Prostate gland (tissue), 2 donors: Measurements from ENCODE around the gene WWOX. TPM values are rescaled to one million over a fixed set of nuclear protein-coding genes. Genes with fewer than 3 reads are reported as not detected.

Experiments used
- DNase-seq: peaks from one replicate; pipeline ENCODE4 v3.0.0-alpha.2; 2019; ENCODE audit warnings: low spot score
- H3K27ac ChIP-seq, 2 donors: fragments of 200-600 bp; sonication (generic); 2 replicates each; pipeline ENCODE4 v1.5.1; 2017 to 2019
- H3K27me3 ChIP-seq: fragments of 200-600 bp; sonication (generic); replicated peaks from 2 replicates; pipeline ENCODE4 v1.5.1; 2019; ENCODE audit not compliant: insufficient read depth
- H3K36me3 ChIP-seq, 2 donors: fragments of 200-600 bp; sonication (generic); 1 replicate in 1 of 2; 2 replicates in 1 of 2; pipeline versions ENCODE4 v1.5.1 to v1.8.1; 2017 to 2019
- H3K4me1 ChIP-seq: fragments of 200-600 bp; sonication (generic); replicated peaks from 2 replicates; pipeline ENCODE4 v1.5.1; 2019
- H3K4me3 ChIP-seq, 2 donors: fragments of 200-600 bp; sonication (generic); 2 replicates each; pipeline ENCODE4 v1.5.1; 2017 to 2019
- H3K9me3 ChIP-seq: fragments of 200-600 bp; sonication (generic); 2 replicates; pipeline ENCODE4 v1.5.1; 2017
- CTCF ChIP-seq, 4 experiments: fragments of 200-600 bp in 2 of 4; fragments of 450-650 bp in 2 of 4; sonication (generic) in 2 of 4; IDR thresholded peaks; 1 replicate in 3 of 4; 2 replicates in 1 of 4; pipeline ENCODE4 v1.5.1; 2016 to 2019; ENCODE audit warnings: antibody characterized with exemption in 4 of 4, mild to moderate bottlenecking in 2 of 4, moderate library complexity in 2 of 4
- POLR2A ChIP-seq: fragments of 450-650 bp; IDR thresholded peaks from one replicate; pipeline ENCODE4 v1.6.1; 2016; ENCODE audit warnings: antibody characterized with exemption, mild to moderate bottlenecking
- POLR2AphosphoS5 ChIP-seq: sonication (generic); formaldehyde crosslinking; IDR thresholded peaks from one replicate; pipeline ENCODE4 v1.6.1; 2017; ENCODE audit warnings: antibody characterized with exemption
- WGBS: methylation state at CpG from one replicate; pipeline ENCODE4 v1.1.5; 2018; 5-methylcytosine and 5-hydroxymethylcytosine counted together
- intact Hi-C: fragments of 100-400 bp; cut with DNase I; formaldehyde crosslinking; loops from one replicate; pipeline ENCODE4 v1.14.2; 2022
- total RNA-seq, 2 donors: library from RNA; depleted of rRNA; stranded (reverse); fragments of >200 nt; gene quantifications; one replicate each; pipeline ENCODE4 v1.1.0, GENCODE V29; 2016

Gene WWOX
- total RNA-seq, 2 donors from 2014 or later: 93.2 to 99.4 TPM

GRCh38 chr16:78611318-78611717, 511.9 kb downstream of the WWOX start:
- Histone ChIP-seq H3K9me3 (no peaks in the 10 kb centered on the region), H3K4me3 (no peak overlapping the region), H3K27ac (no peak overlapping the region), H3K36me3 (no peaks in the 10 kb centered on the region), H3K27me3 (no peaks in the 10 kb centered on the region), H3K4me1 (no peaks in the 10 kb centered on the region)
- intact Hi-C loops: no loop called here
- no peak for DNase-seq
- TF ChIP-seq POLR2A (no peak), CTCF (IDR thresholded peaks at IDR 0.05) (no peak), POLR2AphosphoS5 (no peak)
- 84% methylated on average over 2 of the region's 2 CpGs for WGBS

DNA sequence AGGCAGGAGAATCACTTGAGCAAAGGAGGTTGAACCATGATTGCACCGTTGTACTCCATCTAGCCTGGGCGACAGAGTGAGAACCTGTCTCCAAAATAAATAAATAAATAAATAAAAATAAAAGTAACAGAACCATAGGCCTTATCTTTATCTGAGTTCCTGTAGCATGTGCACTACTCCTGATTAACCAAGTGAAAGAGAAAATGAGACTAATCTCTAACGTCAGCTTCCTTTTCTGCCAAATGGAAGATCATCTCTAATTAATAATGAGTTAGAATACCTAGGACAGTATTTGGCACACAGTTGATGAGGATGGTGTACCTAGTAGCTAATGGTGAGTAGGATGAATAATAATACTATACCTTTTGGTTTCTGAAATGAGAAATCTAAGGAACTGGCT, 520.4 kb downstream of the WWOX start:
- Histone ChIP-seq H3K4me3 (no peak overlapping the region), H3K9me3 (no peaks in the 10 kb centered on the region), H3K4me1 (no peaks in the 10 kb centered on the region), H3K36me3 (no peaks in the 10 kb centered on the region), H3K27ac (no peak overlapping the region), H3K27me3 (no peaks in the 10 kb centered on the region)
- WGBS: 79% methylated on average over 3 of the region's 3 CpGs
- no peak for TF ChIP-seq POLR2AphosphoS5
- intact Hi-C loops: no loop called here
- no peak for DNase-seq

DNA sequence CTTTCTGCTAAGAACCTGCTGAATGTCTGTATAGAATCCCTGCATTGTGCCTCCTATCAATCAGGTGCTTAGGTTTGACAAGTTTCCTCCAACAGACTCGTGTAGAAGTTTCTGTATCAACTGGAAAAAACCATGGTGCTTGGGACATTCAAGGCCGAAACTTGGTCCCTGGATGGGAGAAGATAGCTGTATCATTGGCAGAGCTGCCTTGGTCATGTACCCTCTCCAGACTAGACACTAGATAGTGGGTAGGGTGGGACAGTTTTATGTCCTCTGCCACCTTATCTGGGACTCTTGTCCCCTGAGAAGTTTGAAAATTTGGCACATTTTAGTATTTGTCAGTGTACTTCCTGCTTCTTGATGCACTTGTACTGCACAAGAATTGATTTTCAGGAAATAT, 520.8 kb downstream of the WWOX start:
- Histone ChIP-seq H3K27ac (no peak overlapping the region), H3K4me3 (no peak overlapping the region), H3K36me3 (no peaks in the 10 kb centered on the region), H3K4me1 (no peaks in the 10 kb centered on the region), H3K9me3 (no peaks in the 10 kb centered on the region), H3K27me3 (no peaks in the 10 kb centered on the region)
- intact Hi-C loops: no loop called here
- WGBS: 84% methylated on average over 2 of the region's 2 CpGs
- DNase-seq: no peak
- TF ChIP-seq POLR2AphosphoS5 (no peak), POLR2A (no peak), CTCF (IDR thresholded peaks at IDR 0.05) (no peak)

- intact Hi-C loops: no loop called here
- TF ChIP-seq CTCF (IDR thresholded peaks at IDR 0.05) (no peak), POLR2A (no peak), POLR2AphosphoS5 (no peak)
- H3K36me3 ChIP-seq: no peaks in the 10 kb centered on the region
- H3K27ac ChIP-seq: no peak overlapping the region
- no peaks in the 10 kb centered on the region for H3K4me1 ChIP-seq
- no peaks in the 10 kb centered on the region for H3K9me3 ChIP-seq
- 89% methylated on average over 2 of the region's 2 CpGs for WGBS
- H3K4me3 ChIP-seq: no peak overlapping the region
- H3K27me3 ChIP-seq: no peaks in the 10 kb centered on the region
- DNase-seq: no peak
Measured at GRCh38 chr16:78623796-78624195, 524.3 kb downstream of the WWOX start.

- intact Hi-C loops: no loop called here
- WGBS: 18% methylated on average over 2 of the region's 2 CpGs
- DNase-seq: no peak
- Histone ChIP-seq H3K27me3 (no peaks in the 10 kb centered on the region), H3K27ac (no peak overlapping the region), H3K4me1 (no peaks in the 10 kb centered on the region), H3K4me3 (no peak overlapping the region), H3K9me3 (no peaks in the 10 kb centered on the region), H3K36me3 (no peaks in the 10 kb centered on the region)
- no peak for TF ChIP-seq CTCF (IDR thresholded peaks at IDR 0.05)
- no peak for TF ChIP-seq POLR2A
- no peak for TF ChIP-seq POLR2AphosphoS5
Measured at GRCh38 chr16:78624366-78624765, 524.9 kb downstream of the WWOX start.
